Mesothelial cell of epicardium (in vitro differentiated cells): ENCODE measurements around the gene CACNA1C. TPM values are rescaled to one million over a fixed set of nuclear protein-coding genes. Genes with fewer than 3 reads are reported as not detected.

ENCODE experiments used
- DNase-seq, 2 experiments: peaks; one replicate each; pipeline ENCODE4 v3.0.0; 2021; ENCODE audit warnings: low spot score in 2 of 2; ENCODE audit not compliant: unreplicated experiment in 2 of 2
- H3K27ac Mint-ChIP-seq: 2 replicates; pipeline ENCODE4 v1.8.0; 2021; ENCODE audit warnings: mixed read lengths
- H3K27me3 Mint-ChIP-seq: 2 replicates; pipeline ENCODE4 v1.8.0; 2021; ENCODE audit warnings: low read depth, mixed read lengths
- H3K36me3 Mint-ChIP-seq: 2 replicates; pipeline ENCODE4 v1.8.0; 2021; ENCODE audit warnings: mixed read lengths
- H3K4me1 Mint-ChIP-seq: 2 replicates; pipeline ENCODE4 v1.8.0; 2021; ENCODE audit warnings: mixed read lengths
- H3K4me3 Mint-ChIP-seq: 2 replicates; pipeline ENCODE4 v1.8.0; 2021; ENCODE audit warnings: mild to moderate bottlenecking, moderate library complexity, mixed read lengths
- H3K9me3 Mint-ChIP-seq: 2 replicates; pipeline ENCODE4 v1.8.0; 2021; ENCODE audit warnings: mixed read lengths
- CTCF ChIP-seq: fragments of 200-600 bp; sonication (generic); IDR thresholded peaks from one replicate; pipeline ENCODE4 v1.5.0; 2021; ENCODE audit warnings: antibody characterized with exemption; ENCODE audit not compliant: unreplicated experiment
- total RNA-seq: library from RNA; stranded (reverse); gene quantifications from 3 replicates; pipeline ENCODE4 v1.2.1, GENCODE V29; 2021

CACNA1C gene
- total RNA-seq, 1 donor from 2014 or later: 33.6 TPM

GRCh38 chr12:2523844-2524243 is 471.1 kb downstream of the CACNA1C start:
- Mint-ChIP-seq H3K9me3 (no peaks in the 10 kb centered on the region), H3K36me3 (peaks cover 12% of the 10 kb centered on the region), H3K27me3 (no peaks in the 10 kb centered on the region), H3K27ac (no peak overlapping the region), H3K4me1 (peaks cover 13% of the 10 kb centered on the region), H3K4me3 (no peak overlapping the region)
- no peak for DNase-seq
- TF ChIP-seq CTCF: no peak

GRCh38 chr12:2526371-2526770 is 473.6 kb downstream of the CACNA1C start:
- Mint-ChIP-seq H3K9me3 (no peaks in the 10 kb centered on the region), H3K36me3 (peaks cover 3% of the 10 kb centered on the region), H3K4me3 (no peak overlapping the region), H3K27me3 (no peaks in the 10 kb centered on the region), H3K27ac (no peak overlapping the region), H3K4me1 (peaks cover 27% of the 10 kb centered on the region)
- no peak for DNase-seq
- no peak for TF ChIP-seq CTCF

- Mint-ChIP-seq H3K36me3 (peaks cover 3% of the 10 kb centered on the region), H3K4me1 (peaks cover 43% of the 10 kb centered on the region), H3K4me3 (no peak overlapping the region), H3K27me3 (no peaks in the 10 kb centered on the region), H3K9me3 (no peaks in the 10 kb centered on the region), H3K27ac (no peak overlapping the region)
- no peak for TF ChIP-seq CTCF
- DNase-seq: no peak
Measured at GRCh38 chr12:2528001-2528400, 475.2 kb downstream of the CACNA1C start.

GRCh38 chr12:2529807-2530206 is 477.0 kb downstream of the CACNA1C start:
- DNase-seq: no peak
- no peak for TF ChIP-seq CTCF
- Mint-ChIP-seq H3K9me3 (no peaks in the 10 kb centered on the region), H3K36me3 (peaks cover 3% of the 10 kb centered on the region), H3K27ac (no peak overlapping the region), H3K27me3 (no peaks in the 10 kb centered on the region), H3K4me1 (peaks cover 37% of the 10 kb centered on the region), H3K4me3 (no peak overlapping the region)

GRCh38 chr12:2531371-2531770 is 478.6 kb downstream of the CACNA1C start:
- H3K4me1 Mint-ChIP-seq: peaks cover 43% of the 10 kb centered on the region
- TF ChIP-seq CTCF: no peak
- no peak overlapping the region for H3K27ac Mint-ChIP-seq
- no peaks in the 10 kb centered on the region for H3K9me3 Mint-ChIP-seq
- no peak overlapping the region for H3K4me3 Mint-ChIP-seq
- no peak for DNase-seq
- no peaks in the 10 kb centered on the region for H3K27me3 Mint-ChIP-seq
- peaks cover 3% of the 10 kb centered on the region for H3K36me3 Mint-ChIP-seq

GRCh38 chr12:2533036-2533435 is 480.2 kb downstream of the CACNA1C start:
- Mint-ChIP-seq H3K4me1 (peaks cover 41% of the 10 kb centered on the region), H3K9me3 (no peaks in the 10 kb centered on the region), H3K36me3 (peaks cover 3% of the 10 kb centered on the region), H3K4me3 (no peak overlapping the region), H3K27ac (peak overlapping the region; percentile 37), H3K27me3 (no peaks in the 10 kb centered on the region)
- TF ChIP-seq CTCF: no peak
- no peak for DNase-seq
